Heart left ventricle (tissue), 16 donors: ENCODE data around the gene SCGB1C2. TPM values are rescaled to one million over a fixed set of nuclear protein-coding genes. Genes with fewer than 3 reads are reported as not detected.

Experiments
- ATAC-seq, 4 donors: fragments of 200-7000 bp; cut with Tn5 transposase; one replicate each; pipeline ENCODE4 v1.9.1; 2020 to 2022; ENCODE audit warnings: moderate library complexity in 4 of 4, mild to moderate bottlenecking in 3 of 4, moderate number of reproducible peaks in 1 of 4
- DNase-seq, 5 donors: peaks; one replicate each; pipeline ENCODE4 v3.0.0-alpha.2; 2020
- H3K27ac ChIP-seq, 12 donors: fragments of 200-600 bp; sonication (generic) in 4 of 12; one replicate each; pipeline versions ENCODE4 v1.5.0 to v1.8.0; 2016 to 2022; ENCODE audit warnings: mild to moderate bottlenecking in 2 of 12
- H3K27me3 ChIP-seq, 9 donors: fragments of 200-600 bp; sonication (generic) in 2 of 9; one replicate each; pipeline versions ENCODE4 v1.5.1 to v1.8.0; 2016 to 2022; ENCODE audit warnings: mild to moderate bottlenecking in 3 of 9
- H3K36me3 ChIP-seq, 9 donors: fragments of 200-600 bp; sonication (generic) in 2 of 9; one replicate each; pipeline versions ENCODE4 v1.5.0 to v1.8.0; 2018 to 2022; ENCODE audit warnings: mild to moderate bottlenecking in 2 of 9
- H3K4me1 ChIP-seq, 12 donors: fragments of 200-600 bp; sonication (generic) in 4 of 12; one replicate each; pipeline versions ENCODE4 v1.5.0 to v1.8.0; 2016 to 2022; ENCODE audit warnings: mild to moderate bottlenecking in 3 of 12
- H3K4me3 ChIP-seq, 12 donors: fragments of 200-600 bp; sonication (generic) in 4 of 12; one replicate each; pipeline versions ENCODE4 v1.5.0 to v1.8.0; 2017 to 2022; ENCODE audit warnings: mild to moderate bottlenecking in 9 of 12, moderate library complexity in 4 of 12
- H3K9me3 ChIP-seq, 12 donors: fragments of 200-600 bp; sonication (generic) in 4 of 12; one replicate each; pipeline versions ENCODE4 v1.5.0 to v1.8.0; 2016 to 2022; ENCODE audit warnings: mild to moderate bottlenecking in 1 of 12
- CTCF ChIP-seq, 12 donors: fragments of 200-600 bp; sonication (generic) in 4 of 12; IDR thresholded peaks; one replicate each; pipeline versions ENCODE4 v1.5.0 to v1.8.0; 2018 to 2022; ENCODE audit warnings: antibody characterized with exemption in 12 of 12, mild to moderate bottlenecking in 5 of 12
- POLR2A ChIP-seq, 2 donors: fragments of 450-650 bp; IDR thresholded peaks; one replicate each; pipeline ENCODE4 v1.6.1; 2017; ENCODE audit warnings: antibody characterized with exemption in 2 of 2, mild to moderate bottlenecking in 2 of 2, moderate library complexity in 2 of 2
- WGBS, 4 donors: extraction: QIAGEN DNeasy Blood & Tissue Kit in 2 of 4; methylation state at CpG; one replicate each; pipeline versions ENCODE4 v1.1.5 to v1.1.7; 2013 to 2018; 5-methylcytosine and 5-hydroxymethylcytosine counted together
- intact Hi-C, 10 donors: fragments of 100-400 bp; cut with DNase I; formaldehyde crosslinking; loops; one replicate each; pipeline versions ENCODE4 v1.11.1 to v1.14.2; 2022
- polyA plus RNA-seq, 2 donors: library from polyadenylated mRNA; stranded (reverse); fragments of 200-250 nt; gene quantifications; one replicate each; pipeline ENCODE4 v1.2.3, GENCODE V29; 2013
- total RNA-seq, 9 donors: library from RNA; depleted of rRNA in 2 of 9; stranded (reverse); fragments of >200 nt in 2 of 9; fragmentation: NEBNext Ultra II Directional in 3 of 9; extraction: Animal tissue kit (Norgen Biotek cat#: 25700) in 3 of 9; gene quantifications; one replicate each; pipeline versions ENCODE4 v1.1.0 to v1.2.4, GENCODE V29; 2016 to 2023
- donor health status: ischemic (EF 13 %, LVEDD 7.1; RV severe dilation, severe dysfunction).
- donor health status: healthy with polysubstance abuse.
- donor health status: DM: no; HTN: yes; CAD: no.
- donor health status: DM: no; HTN: no; CAD: no.
- donor health status: ischemic (EF 25% LVEDD 6.9; RV normal size, moderate dysfunction).
- donor health status: ischemic (EF 25% LVEDD 5.7; RV mildly dilated, moderate dysfunction).
- donor health status: healthy.
- donor health status: DM: yes; HTN: yes; CAD: no.
- donor health status: ischemic (EF 35%, LVEDD 5.7; RV mildly dilated, moderate dysfunction).
- donor health status: nonischemic (EF 11% LVEDD 7.7; RV severe dilation, severe dysfunction).
- donor health status: DM: yes; HTN: yes; CAD: no.
- donor health status: PGD.
- donor health status: ischemic (EF 29% LVEDD 5.4; RV normal size, mild dysfunction).
- donor health status: nonischemic (EF 23%, LVEDD 6.1; RV moderate dilation, normal function).

Gene SCGB1C2
- total and polyA plus RNA-seq, 11 donors = not detected

GRCh38 chr17:143785-144281 lies 6.5 kb downstream of the SCGB1C2 start:
- H3K4me3 ChIP-seq = no peak overlapping the region
- peak; percentile 88 to 98 (median 94) for TF ChIP-seq CTCF (IDR thresholded peaks at IDR 0.05)
- TF ChIP-seq POLR2A (IDR thresholded peaks at IDR 0.05) = no peak
- WGBS, 4 donors = 3 to 7% (median 3%) methylated on average over 21 to 44 of the region's 44 CpGs
- ATAC-seq = peak in 3 of 4 donors; percentile 82 to 89 (median 88)
- H3K36me3 ChIP-seq = no peaks in the 10 kb centered on the region
- peak; percentile 81 to 92 (median 81) for DNase-seq
- H3K27ac ChIP-seq = no peak overlapping the region
- intact Hi-C loops = loop anchor here in 6 of 10 donors (2.0 to 5.0 kb wide), 7 partner anchors 163 to 853 kb away; partner anchors contain the start of gene TIMM22 (in 1 of the 6)
- H3K4me1 ChIP-seq = peaks cover 0 to 7% (median 1%) of the 10 kb centered on the region in 12 donors
- H3K9me3 ChIP-seq = no peaks in the 10 kb centered on the region
- peaks cover 0 to 3% (median 0%) of the 10 kb centered on the region in 9 donors for H3K27me3 ChIP-seq

GRCh38 chr17:144936-145670 lies 7.7 kb downstream of the SCGB1C2 start:
- TF ChIP-seq POLR2A (IDR thresholded peaks at IDR 0.05) = no peak
- TF ChIP-seq CTCF (IDR thresholded peaks at IDR 0.05) = no peak
- DNase-seq (peak in 2 of 5 donors; percentile 3 to 10), ATAC-seq (no peak)
- H3K27ac ChIP-seq = no peak overlapping the region
- H3K4me3 ChIP-seq = no peak overlapping the region
- intact Hi-C loops = loop anchor here in 9 of 10 donors (5.0 kb wide), 6 partner anchors 162 to 852 kb away; partner anchors contain the start of gene TIMM22 (in 1 of the 9)
- peaks cover 0 to 7% (median 1%) of the 10 kb centered on the region in 12 donors for H3K4me1 ChIP-seq
- H3K36me3 ChIP-seq = peaks cover 0 to 8% (median 0%) of the 10 kb centered on the region in 9 donors
- peaks cover 0 to 3% (median 0%) of the 10 kb centered on the region in 9 donors for H3K27me3 ChIP-seq
- WGBS, 4 donors = 82 to 95% (median 89%) methylated on average over 7 of the region's 7 CpGs
- no peaks in the 10 kb centered on the region for H3K9me3 ChIP-seq

GRCh38 chr17:145671-146541 lies 8.5 kb downstream of the SCGB1C2 start:
- 79 to 85% (median 83%) methylated on average over 11 to 16 of the region's 16 CpGs for WGBS, 4 donors
- peak; percentile 4 to 29 (median 8) for ATAC-seq
- peaks cover 0 to 7% (median 1%) of the 10 kb centered on the region in 12 donors for H3K4me1 ChIP-seq
- peaks cover 0 to 3% (median 0%) of the 10 kb centered on the region in 9 donors for H3K27me3 ChIP-seq
- intact Hi-C loops = loop anchor here in 3 of 10 donors (5.0 kb wide), 3 partner anchors 161 to 246 kb away; no protein-coding TSS in a partner anchor
- H3K36me3 ChIP-seq = peaks cover 0 to 8% (median 0%) of the 10 kb centered on the region in 9 donors
- DNase-seq = peak in 3 of 5 donors; percentile 6 to 55 (median 13)
- H3K27ac ChIP-seq = no peak overlapping the region
- H3K9me3 ChIP-seq = no peaks in the 10 kb centered on the region
- no peak overlapping the region for H3K4me3 ChIP-seq
- TF ChIP-seq POLR2A (IDR thresholded peaks at IDR 0.05) (no peak), CTCF (IDR thresholded peaks at IDR 0.05) (no peak)
